Left hindlimb (tissue), 1 donor: ENCODE measurements around the gene PAPOLB.

Experiments
- DNase-seq: peaks from one replicate; pipeline ENCODE4 v3.0.0-alpha.2; 2018

The PAPOLB gene

DNA sequence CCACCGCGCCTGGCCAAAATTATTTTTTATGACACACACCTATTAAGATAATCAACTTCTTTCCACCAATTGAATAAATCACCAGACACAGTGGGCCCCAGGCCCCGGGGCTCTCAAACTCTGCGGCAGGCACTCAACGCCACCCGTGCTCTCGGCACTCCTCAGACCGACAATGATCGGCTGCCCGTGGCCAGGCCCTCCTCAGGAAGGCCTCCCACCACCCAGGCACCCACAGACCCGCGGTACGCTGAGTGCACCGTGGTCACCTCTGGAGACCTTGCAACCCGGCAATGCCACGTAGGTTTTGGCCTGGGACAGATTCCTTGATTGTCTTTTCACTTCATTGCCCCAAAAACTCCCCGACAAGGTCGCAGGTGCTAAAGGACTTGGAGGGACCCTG lies 14.8 kb upstream of the PAPOLB start:
- no peak for DNase-seq

DNA sequence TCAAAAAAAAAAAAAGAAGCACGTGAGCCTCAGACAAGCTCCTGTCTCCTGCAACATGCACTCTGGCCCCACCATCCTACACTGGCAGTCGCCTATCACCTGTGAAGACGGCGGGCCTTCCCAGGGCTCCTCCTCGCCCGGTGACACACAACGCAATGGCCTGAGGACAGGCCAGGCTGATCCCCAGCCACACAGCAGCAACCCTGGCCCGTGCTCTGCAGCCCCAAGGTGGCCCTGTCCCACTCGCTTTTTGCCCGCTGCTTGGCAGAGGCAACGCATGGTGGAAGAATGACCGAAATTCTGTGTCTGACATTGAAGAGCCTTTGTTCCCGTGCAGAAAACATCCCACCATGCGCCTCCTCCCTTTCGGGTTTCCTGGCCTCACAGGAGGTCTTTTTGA lies 13.6 kb upstream of the PAPOLB start:
- DNase-seq = no peak

DNA sequence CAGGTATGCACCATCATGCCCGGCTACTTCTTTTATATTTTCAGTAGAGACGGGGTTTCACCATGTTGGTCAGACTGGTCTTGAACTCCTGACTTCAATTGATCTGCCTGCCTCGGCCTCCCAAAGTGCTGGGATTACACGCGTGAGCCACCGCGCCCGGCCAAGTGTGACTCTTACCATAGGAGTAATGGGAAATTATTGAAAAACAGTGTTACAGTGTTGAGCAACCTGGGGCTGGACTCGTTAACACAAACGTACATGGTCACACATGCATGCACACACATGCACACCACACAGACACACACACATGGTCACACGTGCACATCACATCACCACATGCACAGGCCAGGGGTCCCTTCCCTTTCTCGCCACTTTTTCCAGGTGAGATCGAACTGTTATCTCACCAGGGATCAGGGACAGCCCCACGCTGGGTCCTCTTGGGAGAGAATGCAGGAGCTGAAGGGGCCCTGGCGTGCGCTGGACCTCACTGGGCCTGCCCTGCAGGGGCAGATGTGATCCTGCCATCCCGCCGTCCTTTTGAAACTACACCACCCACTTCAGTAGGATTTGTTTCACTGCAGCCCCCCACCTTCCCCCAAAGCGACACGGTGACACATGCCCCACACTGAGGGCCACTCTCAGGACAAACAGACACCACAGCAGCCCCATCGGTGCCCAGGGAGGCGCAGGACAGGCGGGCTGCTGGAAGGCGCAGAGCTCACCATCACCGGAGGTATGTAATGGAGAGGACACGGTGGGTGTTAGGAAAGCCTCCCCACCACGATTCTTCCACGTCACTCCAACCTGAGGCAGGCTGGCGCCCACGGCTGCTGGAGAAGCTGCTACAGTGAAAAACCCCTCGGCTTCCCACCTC lies 11.5 kb upstream of the PAPOLB start:
- no peak for DNase-seq

DNA sequence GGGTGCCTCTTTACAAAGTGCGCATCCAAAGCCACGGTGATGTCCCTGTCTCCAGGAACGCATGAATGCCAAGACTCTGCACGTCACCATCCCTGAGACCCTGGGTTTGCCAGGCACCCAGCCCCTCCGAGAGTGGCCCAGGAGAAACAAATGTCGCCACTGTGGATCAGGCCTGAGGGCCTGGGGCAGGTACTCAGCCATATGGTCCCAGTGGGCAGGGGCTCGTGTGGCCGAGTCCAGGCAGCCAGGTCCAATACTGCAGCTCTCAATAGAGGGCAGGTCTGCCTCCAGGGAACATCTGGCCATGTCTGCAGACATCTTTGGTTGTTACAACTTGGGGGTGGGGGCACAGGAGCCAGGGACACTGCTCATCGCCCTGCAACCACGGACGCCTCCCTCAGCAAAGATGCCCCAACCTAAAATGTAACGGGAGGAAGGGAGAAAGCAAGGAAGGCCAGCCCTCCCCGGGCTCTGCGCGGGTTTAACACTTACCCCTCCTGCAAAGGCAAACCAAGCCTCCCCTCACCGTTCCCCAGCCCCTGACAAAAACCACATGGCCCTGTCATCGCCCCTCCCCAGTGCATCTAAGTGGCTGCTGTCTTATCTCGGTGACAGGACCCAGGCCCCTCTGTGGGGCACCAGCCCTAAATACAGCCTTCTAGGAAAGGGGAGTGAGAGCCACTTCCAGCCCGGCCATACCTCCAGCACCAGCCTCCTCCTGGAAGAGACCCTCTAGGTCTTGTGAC lies 10.3 kb upstream of the PAPOLB start:
- no peak for DNase-seq

DNA sequence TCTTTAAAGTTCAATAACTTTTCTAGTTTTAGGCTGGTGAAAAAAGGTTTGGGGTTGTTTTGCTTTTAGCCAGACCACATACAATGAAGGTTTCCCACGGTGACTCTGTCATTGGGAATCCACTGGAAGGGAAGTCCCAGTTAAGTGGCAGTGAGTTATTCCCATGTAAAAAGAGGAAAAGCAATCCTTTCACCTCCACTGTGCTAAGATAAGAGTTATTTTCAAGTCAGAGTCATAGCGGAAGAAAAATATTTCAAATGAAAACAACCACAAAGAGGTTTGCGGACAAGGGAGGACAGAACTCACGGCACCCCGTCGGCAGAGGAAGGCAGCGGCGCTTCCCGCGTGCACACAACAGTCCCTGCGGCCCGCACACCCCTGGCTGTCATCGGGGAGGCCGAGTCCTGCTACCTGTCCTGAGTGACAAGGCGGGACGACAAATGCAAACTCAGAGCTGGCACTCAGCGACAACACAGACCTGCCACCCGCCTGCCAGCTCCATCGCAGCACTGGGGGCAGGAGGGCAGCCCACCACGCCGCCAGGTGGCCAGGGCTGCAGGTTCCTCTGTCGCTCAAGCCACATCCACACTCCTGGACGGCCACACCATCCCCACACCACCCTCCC lies 9.3 kb upstream of the PAPOLB start:
- DNase-seq = no peak

DNA sequence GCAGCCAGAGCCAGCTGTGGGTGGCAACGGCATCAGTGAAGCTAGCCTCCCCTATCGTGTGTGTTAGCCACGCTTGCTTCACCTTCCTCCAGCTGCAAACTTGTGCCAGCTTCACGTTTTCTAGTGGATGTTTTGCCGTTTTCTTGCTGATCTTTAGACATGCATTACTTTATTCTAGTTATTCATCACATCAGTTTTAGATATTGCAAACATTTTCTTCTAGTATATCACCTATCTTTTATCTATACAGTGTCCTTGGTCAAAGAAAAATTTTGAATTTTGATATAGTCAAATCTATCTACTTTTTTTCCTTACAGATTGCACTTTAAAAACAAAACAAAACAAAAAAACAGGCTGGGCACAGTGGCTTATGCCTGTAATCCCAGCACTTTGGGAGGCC lies 6.7 kb upstream of the PAPOLB start:
- DNase-seq = no peak

DNA sequence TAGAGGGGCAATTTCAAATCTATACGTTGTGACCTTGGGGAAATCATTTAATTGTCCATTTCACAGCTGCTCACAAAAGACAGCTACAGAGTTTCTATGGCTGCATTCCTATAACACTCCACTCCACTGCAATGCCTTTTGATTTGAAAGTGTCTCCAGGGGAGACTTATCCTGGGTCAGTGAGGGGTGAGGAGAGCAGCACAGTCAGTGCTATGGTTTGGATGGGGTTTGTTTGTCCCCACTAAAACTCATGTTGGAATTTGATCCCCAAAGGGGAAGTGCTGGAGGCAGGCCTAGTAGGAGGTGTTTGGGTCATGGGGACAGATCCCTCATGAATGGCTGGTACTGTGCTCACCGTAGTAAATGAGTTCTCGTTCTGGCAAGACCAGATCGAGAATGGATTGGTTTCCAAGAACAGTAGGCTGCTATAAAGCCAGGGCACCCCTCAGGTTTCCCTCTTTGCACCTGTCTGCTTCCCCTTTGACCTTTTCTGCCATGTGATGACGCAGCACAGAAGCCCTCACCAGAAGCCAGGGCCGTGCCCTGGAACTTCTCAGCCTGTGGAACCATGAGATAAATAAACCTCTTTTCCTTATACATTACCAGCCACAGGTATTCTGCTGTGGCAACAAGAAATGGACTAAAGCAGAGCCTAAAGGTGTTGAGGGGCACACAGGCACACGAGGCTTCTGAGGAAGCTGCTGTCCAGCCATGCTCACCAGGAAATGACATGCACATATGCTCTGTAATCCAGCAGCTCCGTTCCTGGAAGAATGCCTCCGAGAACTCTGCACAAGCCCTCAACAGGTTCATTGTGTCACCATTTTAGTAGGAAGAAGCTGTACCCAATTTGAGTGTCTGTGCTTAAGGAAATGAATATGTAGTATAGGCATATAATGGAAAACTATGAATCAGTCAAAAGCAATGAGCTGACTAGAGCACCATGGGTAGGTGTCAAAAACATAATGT lies 5.0 kb upstream of the PAPOLB start:
- DNase-seq = no peak

DNA sequence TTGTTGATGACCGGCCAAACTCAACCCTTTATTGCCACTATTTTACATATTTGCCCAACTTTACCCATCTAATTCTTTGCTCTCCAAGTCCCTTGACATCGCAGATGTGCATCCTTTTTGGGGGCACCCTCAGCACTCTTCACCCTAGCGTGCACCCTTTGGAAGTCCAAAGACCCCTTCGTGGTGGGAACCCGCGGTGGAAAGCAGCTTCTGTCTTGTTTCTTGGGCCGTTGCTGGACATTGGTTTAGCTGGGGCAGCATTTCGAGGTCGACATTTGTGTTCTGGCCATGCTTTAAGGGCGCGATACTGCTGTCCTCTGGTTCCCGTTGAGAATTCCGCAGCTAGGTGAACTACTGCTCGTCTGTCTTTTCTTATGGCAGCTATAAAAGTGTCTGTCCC lies 326 bp upstream of the PAPOLB start:
- DNase-seq = no peak

DNA sequence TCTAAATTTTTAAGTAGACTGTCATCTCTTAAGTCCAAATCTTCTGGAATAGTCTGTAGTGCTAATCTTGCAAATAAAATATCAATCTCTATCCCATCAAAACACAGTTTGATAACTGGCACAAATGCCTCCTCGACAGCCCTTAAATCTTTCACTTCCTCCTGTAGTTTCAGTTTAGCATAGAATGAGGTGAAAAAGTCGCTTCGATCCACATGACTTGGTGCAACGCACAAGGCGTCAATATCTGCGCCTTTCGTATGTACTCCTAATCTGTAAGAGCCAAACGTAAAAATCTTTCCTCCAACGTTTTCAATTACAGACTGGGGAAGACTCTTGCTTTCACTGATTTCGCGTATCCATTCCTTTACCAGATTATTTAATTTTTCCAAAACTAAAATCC lies 603 bp downstream of the PAPOLB start:
- no peak for DNase-seq

DNA sequence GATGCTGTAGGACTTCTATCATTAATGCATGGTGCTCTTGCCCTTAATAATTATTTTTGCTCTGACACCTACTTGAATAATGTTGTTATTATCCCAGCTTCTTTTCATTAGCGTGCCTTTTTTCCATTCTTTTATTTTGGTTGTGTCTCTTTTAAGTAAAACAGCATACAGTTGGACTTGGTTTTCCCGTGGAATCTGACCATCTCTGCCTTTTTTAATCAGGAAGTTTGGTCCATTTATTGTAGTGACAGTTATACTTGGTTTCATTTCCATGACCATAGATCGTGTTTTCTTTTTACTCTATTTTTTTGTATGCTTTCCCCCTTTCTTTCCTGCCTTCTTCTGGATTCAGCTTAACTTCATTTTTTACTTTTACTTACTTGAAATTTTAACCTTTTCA lies 4.6 kb downstream of the PAPOLB start:
- no peak for DNase-seq

DNA sequence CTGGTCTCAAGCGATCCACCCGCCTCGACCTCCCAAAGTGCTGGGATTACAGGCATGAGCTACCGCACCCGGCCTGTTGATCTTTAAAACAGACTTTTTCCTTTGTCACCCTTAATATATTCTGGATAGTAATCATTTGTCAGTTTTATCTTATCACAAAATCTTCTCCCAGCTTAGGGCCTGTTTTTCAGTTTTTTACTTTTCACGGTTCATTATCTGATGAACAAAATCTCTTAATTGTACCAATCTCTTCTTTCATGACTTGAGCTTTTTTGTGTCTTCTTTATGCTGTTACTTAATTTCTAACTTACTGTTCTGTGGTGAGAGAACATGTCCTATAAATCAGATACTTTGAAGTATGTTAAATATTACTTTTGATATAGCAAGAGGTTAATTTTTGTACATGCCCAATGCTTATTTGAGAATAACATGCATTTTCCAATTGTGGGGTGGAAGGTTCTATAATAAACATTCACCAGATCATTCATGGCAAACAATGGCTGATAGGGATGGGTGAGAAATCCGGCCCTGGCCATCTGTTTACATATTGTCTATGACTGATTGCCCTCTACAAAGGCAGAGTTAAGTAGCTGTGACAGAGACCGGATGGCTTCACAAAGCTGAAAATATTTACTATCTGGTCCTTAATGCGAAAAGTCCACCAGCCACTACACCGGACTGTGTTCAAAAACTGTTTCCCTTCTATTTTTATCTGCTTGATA lies 5.3 kb downstream of the PAPOLB start:
- no peak for DNase-seq

DNA sequence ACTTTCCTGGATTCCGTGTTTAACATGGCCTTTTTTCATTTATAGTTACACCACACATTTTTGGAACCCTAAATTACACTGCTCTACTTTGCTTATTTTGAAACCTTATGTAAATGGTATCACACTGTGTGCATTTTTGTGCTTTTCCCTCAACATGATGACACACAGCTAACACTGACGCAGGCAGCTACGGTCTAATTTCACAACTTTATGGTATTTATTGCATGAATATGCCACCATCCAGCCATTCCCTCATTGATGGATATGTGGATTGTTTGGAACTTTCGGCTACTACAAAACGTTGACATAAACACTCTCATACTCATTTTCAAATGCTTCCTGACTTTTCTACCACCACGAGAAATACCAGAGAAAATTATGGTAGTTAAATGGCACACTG lies 6.9 kb downstream of the PAPOLB start:
- DNase-seq = no peak

DNA sequence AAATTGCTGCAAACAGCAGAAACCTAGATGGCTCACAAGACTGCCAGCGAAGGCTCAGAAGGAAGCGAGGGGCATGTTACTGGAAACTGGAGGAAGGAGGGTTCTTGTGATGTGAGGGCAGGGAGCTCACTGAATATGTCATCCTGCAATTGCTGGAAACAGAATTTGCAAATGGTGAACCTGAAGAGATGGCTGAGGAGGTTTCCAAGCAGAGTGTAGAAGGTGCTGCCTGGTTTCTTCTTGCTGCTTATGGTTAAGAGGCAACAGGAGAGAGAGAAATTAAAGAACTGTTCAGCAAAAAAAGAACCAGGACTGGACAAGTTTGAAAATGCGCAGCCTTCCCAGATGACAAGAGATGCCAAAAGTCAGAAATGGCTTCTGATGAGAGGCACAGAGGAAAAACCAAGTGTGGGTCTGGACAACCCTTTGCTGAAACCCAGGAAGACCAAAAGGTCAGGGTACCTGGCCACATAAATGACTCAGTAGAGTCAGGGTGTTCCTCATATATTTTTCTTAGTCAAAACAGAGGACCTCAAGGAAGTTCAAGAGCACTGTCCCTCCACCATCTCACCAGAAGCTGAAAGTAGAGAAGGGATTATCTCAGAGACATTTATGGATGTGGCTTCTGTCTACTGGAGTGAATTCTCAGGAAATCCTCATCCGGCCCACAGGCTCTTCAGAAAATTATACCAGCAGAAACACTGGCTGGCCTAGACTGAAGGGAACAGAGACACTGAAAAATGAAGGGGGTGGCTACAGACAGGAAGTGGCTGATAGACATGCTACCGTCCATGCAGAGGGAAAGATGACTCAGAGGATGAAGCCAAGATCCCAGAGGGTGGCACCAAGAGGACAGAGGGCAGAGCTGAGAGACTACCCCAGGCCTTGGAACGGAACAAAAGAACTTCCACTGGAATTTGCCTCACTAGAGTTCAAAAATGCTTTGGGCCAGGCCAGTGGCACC lies 10.1 kb downstream of the PAPOLB start:
- DNase-seq = no peak

DNA sequence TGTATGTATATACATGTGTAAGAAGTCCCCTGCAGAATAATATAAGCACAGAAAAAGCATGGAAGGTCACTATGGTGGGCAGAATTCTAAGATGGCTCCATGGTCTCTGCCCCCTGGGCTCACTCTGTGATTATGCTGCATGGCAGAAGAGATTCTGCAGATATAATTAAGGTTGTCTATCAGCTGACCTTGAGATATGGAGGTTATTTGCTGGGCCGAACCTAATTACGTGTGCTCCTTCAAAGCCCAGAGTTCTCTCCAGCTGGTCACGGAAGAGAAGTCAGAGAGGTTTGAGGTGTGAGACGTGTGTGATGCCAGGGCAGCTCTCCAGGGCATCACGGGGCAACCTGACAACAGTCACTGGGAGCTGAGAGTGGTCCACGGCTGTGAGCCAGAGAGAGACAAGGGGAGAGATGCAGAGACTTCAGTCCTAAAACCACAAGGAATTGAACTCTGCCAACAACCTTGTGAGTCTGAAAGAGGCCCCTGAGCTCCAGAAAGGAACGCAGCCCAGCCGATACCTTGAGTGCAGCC lies 11.5 kb downstream of the PAPOLB start:
- no peak for DNase-seq

DNA sequence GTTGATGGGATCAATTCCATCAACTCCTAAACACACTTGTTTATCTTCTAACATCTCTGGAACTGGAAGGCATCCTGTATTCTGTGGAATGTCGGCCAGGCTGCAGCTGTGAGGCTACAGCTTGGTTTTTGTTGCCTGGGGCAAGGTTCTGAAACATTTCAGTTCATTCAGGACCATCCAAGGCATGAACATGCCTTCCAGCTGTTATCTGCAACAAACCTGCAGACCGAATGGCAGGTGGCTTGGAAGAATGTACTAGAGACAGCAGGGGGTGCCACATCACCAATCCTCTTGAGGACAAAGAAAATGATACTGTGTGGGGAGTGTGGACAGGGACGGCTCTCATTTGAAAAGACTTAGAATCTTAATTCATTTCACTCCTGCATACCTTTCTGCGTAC lies 12.4 kb downstream of the PAPOLB start:
- no peak for DNase-seq

DNA sequence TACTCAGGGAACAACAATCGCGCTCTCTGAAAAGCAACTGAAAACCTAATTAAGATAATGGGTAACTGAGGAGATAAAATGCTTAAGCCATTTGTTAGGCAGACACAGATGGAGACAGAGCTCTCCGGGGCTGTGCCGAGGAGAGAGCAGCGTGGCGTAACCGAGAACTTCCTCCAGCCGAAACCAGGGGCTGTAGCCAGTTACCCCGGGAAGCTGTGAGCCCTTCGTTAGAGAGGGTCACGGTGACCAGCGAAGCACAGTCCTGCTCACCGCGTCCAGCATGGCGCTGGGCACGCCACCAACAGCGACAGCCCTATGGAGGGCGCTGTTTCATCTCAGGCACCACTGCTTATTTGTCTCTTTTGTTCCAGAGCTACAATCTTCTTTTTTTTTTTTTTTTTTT lies 16.1 kb downstream of the PAPOLB start:
- no peak for DNase-seq

DNA sequence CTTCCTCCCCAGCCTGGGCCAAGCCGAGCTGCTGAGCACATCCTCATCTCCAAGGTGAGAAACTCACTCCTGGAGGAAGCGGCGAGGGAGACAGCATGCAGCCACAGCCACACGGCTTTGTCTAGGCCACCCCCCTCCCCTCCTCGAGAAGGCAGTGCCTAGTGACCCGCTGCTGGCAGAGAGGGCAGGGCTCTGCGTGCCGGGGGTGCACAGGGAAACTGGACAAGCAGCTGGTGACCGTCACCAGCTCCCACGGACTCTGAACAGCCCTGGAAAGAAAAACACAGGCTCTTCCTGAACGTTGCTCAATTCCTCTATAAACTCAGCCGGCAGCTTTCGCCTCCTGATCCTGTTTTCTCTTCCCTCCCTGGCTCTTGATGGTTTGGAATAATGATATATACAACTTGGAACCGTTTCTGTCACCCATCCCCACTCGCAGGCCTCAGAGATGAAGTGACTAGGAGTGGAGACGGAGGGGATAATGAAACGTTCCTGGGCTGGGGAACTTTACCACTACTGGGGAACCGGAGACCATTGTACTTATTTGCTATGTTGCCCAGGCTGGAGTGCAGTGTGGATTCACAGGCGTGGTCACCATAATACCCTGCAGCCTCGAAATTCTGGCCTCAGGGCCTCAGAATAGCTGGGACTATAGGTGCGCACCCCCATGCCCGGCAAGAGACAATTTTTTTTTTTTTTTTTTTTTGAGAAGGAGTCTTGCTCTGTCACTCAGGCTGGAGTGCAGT lies 19.3 kb downstream of the PAPOLB start:
- no peak for DNase-seq

DNA sequence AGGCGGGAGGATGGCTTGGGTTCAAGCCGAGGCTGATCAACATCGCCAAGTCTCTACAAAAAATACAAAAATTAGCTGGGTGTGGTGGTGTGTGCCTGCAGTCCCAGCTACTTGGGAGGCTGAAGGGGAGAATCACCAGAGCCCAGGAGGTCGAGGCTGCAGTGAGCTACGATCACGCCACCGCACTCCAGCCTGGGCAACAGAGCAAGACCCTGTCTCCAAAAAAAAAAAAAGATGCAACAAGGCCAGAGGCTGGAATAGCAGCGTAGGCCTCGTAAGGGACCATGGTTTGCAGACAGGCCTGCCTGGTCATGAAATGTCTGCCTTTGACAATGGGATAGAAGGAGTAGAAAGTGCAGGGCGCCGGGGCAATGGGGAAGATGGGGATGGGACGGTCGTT lies 20.0 kb downstream of the PAPOLB start:
- DNase-seq = no peak

DNA sequence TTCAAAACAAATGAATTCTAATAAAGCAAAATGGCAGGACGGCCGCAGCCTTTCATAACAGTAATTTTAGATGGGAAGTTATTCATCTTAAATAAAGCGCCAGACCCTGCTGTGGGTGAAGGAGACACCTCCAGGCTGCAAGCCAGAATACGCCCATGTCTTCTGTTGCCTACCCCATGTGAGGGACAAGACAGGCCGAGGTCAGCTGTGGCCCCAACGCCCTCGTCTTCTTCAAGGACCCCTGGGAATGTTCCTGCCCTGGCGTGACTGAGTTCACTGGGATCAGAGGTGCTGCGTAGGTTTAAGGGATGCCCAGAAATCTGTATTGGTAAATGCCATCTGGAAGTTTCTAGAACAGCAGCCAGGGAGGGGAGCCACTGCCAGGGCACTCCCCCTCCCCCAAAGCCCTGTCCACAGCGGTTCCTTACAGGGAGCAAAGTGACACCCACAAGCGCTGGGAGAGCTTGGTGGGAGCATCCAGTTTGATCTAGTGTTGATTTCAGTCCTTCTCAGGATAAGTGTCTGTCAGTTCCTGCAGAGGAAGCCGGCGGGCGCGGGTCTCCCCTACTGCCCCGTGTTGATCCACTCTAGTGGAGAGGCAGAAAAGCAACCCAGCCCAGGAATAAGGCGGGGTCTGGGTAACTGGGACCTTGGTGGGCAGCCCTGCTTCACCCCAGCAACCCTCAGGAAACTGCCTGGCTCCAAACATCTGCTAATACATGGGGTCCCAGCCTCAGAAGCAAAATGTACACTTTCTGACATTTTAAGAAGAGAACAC lies 20.6 kb downstream of the PAPOLB start:
- DNase-seq = no peak
